Fibroblast of lung (primary cell): ENCODE data around the gene ANO1. TPM values are rescaled to one million over a fixed set of nuclear protein-coding genes. Genes with fewer than 3 reads are reported as not detected.
"Not testable (repeated sequence)": the region's sequence is repeated elsewhere in the genome, so short reads cannot be mapped to it uniquely, and the experiment has no call there.

Experiments
- DNase-seq, 2 donors: peaks; one replicate each; pipeline versions ENCODE4 v3.0.0 to v3.0.0-alpha.2; 2010; ENCODE audit warnings: low read depth in 2 of 2
- H2AFZ ChIP-seq: 2 replicates; pipeline ENCODE4 v1.5.1; 2012; ENCODE audit warnings: low read length, control low read depth, inconsistent platforms
- H3K27ac ChIP-seq: 2 replicates; pipeline ENCODE4 v1.5.1; 2011; ENCODE audit warnings: low read length, control low read depth; ENCODE audit not compliant: insufficient read depth
- H3K27me3 ChIP-seq: 2 replicates; pipeline ENCODE4 v1.5.1; 2011; ENCODE audit warnings: mild to moderate bottlenecking, low read length; ENCODE audit not compliant: control insufficient read depth, insufficient read depth
- H3K36me3 ChIP-seq: 2 replicates; pipeline ENCODE4 v1.5.1; 2011; ENCODE audit warnings: low read length; ENCODE audit not compliant: control insufficient read depth, insufficient read depth
- H3K4me1 ChIP-seq: 2 replicates; pipeline ENCODE4 v1.5.1; 2011; ENCODE audit warnings: low read length; ENCODE audit not compliant: control insufficient read depth, insufficient read depth; ENCODE audit errors: extremely low read depth
- H3K4me2 ChIP-seq: 2 replicates; pipeline ENCODE4 v1.5.1; 2011; ENCODE audit warnings: low read length, control low read depth; ENCODE audit not compliant: insufficient read depth; ENCODE audit errors: extremely low read depth
- H3K4me3 ChIP-seq, 4 experiments: fragments of 200-600 bp in 1 of 4; sonication (generic) in 1 of 4; replicated peaks in 1 of 4; 2 replicates each; pipeline ENCODE4 v1.5.1; 2011 to 2016; ENCODE audit warnings: low read length in 4 of 4, low read depth in 3 of 4, mild to moderate bottlenecking in 3 of 4, control low read depth in 2 of 4, inconsistent platforms in 1 of 4, mixed read lengths in 1 of 4; ENCODE audit not compliant: insufficient read depth in 1 of 4; ENCODE audit errors: control extremely low read depth in 1 of 4
- H3K79me2 ChIP-seq: 2 replicates; pipeline ENCODE4 v1.5.1; 2012; ENCODE audit warnings: mild to moderate bottlenecking, low read length, inconsistent platforms; ENCODE audit not compliant: control insufficient read depth, insufficient read depth
- H3K9ac ChIP-seq: 2 replicates; pipeline ENCODE4 v1.5.1; 2011; ENCODE audit warnings: mild to moderate bottlenecking, low read length, control low read depth; ENCODE audit not compliant: insufficient read depth
- H3K9me3 ChIP-seq: 2 replicates; pipeline ENCODE4 v1.5.1; 2012; ENCODE audit warnings: low read depth, low read length; ENCODE audit not compliant: control insufficient read depth, insufficient read depth
- H4K20me1 ChIP-seq: 2 replicates; pipeline ENCODE4 v1.5.1; 2011; ENCODE audit warnings: low read length; ENCODE audit not compliant: control insufficient read depth, insufficient read depth; ENCODE audit errors: extremely low read depth
- EZH2 ChIP-seq: IDR thresholded peaks from 2 replicates; pipeline ENCODE4 v1.5.1; 2012; ENCODE audit warnings: low read length, control low read depth, mild to moderate bottlenecking; ENCODE audit errors: missing control alignments
- polyA plus RNA-seq, 2 donors: library from polyadenylated mRNA; depleted of rRNA in 1 of 2; stranded (reverse) in 1 of 2; unstranded in 1 of 2; fragments of >200 nt; gene quantifications; 2 replicates each; pipeline ENCODE4 v1.2.1, GENCODE V29; 2011 to 2012; ENCODE audit warnings: missing spikeins in 1 of 2
- total RNA-seq: library from RNA; depleted of rRNA; stranded (reverse); fragments of >200 nt; gene quantifications from 2 replicates; pipeline ENCODE4 v1.2.1, GENCODE V29; 2014
- TF ChIP-seq, protein P1 (sequence below), 2 donors: IDR thresholded peaks in 1 of 2; conservative IDR thresholded peaks in 1 of 2; 1 replicate in 1 of 2; 2 replicates in 1 of 2; pipeline ENCODE4 v1.5.1; 2011 to 2012; ENCODE audit warnings: low read length in 2 of 2, control low read depth in 1 of 2, inconsistent platforms in 1 of 2, low read depth in 1 of 2, mild to moderate bottlenecking in 1 of 2

The ANO1 gene
- total and polyA plus RNA-seq, 2 donors (not counting 1 experiment from before 2014, with no cell fraction given) = 0.99 to 4.1 TPM

DNA sequence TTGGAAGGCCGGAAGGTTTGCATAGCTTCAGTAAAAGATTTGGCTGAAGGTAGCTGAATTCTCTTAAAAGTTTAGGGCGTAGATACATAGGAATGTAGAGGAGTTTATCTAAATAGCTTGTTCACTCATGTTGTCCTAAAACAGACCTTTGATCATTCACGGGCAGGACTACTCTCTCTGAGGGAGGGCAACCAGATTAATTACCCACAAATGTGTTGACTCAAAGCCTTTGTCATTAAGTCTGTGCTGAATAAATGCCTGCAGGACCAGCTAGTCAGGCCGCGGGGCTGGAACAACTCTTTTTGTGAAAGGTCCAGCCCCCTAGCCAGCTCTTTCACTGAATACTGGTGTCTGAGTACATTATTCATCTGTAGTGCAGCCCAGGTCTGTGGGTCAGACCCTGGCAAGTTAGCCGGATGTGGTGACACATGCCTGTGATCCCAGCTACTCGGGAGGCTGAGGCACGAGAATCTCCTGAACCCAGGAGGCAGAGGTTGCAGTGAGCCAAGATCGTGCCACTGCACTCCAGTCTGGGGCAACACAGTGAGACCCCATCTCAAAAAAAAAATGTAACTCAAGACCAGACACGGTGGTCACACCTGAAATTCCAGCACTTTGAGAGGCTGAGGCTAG, 122.2 kb downstream of the ANO1 start:
- H3K4me3 ChIP-seq = no peak overlapping the region
- H3K27me3 ChIP-seq = no peaks in the 10 kb centered on the region
- no peak overlapping the region for H3K4me2 ChIP-seq
- H3K36me3 ChIP-seq = peaks cover 3% of the 10 kb centered on the region
- no peak overlapping the region for H3K27ac ChIP-seq
- peak in 1 of 2 donors; percentile 15 for DNase-seq
- H4K20me1 ChIP-seq = no peaks in the 10 kb centered on the region
- H3K4me1 ChIP-seq = peaks cover 7% of the 10 kb centered on the region
- no peak overlapping the region for H2AFZ ChIP-seq
- peaks cover 18% of the 10 kb centered on the region for H3K79me2 ChIP-seq
- TF ChIP-seq, protein P1, sequence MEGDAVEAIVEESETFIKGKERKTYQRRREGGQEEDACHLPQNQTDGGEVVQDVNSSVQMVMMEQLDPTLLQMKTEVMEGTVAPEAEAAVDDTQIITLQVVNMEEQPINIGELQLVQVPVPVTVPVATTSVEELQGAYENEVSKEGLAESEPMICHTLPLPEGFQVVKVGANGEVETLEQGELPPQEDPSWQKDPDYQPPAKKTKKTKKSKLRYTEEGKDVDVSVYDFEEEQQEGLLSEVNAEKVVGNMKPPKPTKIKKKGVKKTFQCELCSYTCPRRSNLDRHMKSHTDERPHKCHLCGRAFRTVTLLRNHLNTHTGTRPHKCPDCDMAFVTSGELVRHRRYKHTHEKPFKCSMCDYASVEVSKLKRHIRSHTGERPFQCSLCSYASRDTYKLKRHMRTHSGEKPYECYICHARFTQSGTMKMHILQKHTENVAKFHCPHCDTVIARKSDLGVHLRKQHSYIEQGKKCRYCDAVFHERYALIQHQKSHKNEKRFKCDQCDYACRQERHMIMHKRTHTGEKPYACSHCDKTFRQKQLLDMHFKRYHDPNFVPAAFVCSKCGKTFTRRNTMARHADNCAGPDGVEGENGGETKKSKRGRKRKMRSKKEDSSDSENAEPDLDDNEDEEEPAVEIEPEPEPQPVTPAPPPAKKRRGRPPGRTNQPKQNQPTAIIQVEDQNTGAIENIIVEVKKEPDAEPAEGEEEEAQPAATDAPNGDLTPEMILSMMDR (conservative IDR thresholded peaks at IDR 0.05 in 1 of 2, IDR thresholded peaks at IDR 0.05 in 1 of 2; ENCODE audit: low read depth in 1 of 2, low read length in 2 of 2) = no peak
- TF ChIP-seq EZH2 = no peak
- H3K9ac ChIP-seq = no peak overlapping the region
- H3K9me3 ChIP-seq = no peaks in the 10 kb centered on the region

DNA sequence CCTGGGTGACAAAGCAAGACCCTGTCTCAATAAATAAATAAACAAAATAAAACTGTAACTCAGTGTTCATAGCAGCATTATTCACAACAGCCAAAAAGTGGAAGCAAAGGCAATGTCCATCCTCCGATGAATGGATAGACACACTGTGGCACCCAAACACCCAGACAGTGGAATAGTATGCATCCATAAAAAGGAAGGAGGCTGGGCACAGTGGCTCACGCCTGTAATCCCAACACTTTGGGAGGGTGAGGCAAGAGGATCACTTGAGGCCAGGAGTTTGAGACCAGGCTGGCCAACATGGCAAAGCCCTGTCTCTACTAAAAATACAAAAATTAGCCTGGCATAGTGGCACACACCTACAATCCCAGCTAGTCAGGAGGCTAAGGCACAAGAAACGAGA, 122.9 kb downstream of the ANO1 start:
- not testable (repeated sequence) for H3K9me3 ChIP-seq, H3K27me3 ChIP-seq, H3K9ac ChIP-seq, H2AFZ ChIP-seq, H3K4me1 ChIP-seq, H3K27ac ChIP-seq, H3K4me2 ChIP-seq, DNase-seq, H4K20me1 ChIP-seq, H3K36me3 ChIP-seq, H3K4me3 ChIP-seq
- peaks cover 25% of the 10 kb centered on the region for H3K79me2 ChIP-seq

DNA sequence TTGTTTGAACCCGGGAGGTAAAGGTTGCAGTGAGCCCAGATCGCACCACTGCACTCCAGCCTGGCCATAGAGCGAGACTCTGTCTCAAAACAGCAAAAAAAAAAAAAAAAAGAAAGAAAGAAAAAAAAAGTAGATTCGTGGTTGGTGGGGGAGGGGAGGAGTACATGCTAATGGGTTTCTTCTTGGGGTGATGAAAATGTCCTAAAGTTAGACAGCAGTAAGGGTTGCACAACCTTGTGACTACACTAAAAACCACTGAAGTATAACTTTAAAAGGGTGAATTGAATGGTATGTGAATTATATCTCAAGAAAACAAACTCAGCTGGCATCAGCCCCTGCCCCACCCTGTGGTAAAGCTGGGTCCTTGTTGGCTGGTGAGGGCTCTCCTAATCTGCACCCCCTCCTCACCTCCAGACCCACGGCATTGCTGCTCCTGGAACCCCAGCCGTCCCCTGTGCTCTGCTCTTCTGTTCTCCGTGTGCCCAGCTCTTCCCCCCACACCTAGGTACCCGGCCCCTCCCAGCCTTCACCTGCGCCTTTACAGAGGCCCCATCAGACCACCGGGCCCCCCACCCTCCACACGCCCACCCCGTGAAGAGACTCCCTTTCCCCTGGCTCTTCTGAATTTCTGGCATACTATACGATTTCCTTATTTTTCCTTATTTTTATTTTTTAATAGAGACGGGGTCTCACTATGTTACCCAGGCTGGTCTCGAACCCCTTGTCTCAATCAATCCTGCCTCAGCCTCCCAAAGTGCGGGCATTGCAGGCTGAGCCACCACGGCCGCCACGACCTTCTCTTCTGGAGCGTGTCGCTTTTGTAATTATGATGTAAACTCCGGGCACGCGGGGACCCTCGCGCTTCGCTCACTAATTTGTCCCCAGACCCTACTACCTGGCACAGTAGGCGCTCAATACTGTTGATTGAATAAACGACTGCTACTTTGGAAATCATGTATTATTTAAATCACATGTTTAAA, 124.1 kb downstream of the ANO1 start:
- Histone ChIP-seq H3K9ac (peak overlapping the region; percentile 95), H2AFZ (peak overlapping the region; percentile 85), H3K79me2 (peaks cover 35% of the 10 kb centered on the region), H3K36me3 (peaks cover 11% of the 10 kb centered on the region), H3K9me3 (no peaks in the 10 kb centered on the region), H3K4me1 (peaks cover 7% of the 10 kb centered on the region), H3K4me2 (peak overlapping the region; percentile 97), H3K27ac (peak overlapping the region; percentile 94), H3K27me3 (no peaks in the 10 kb centered on the region), H3K4me3 (peak overlapping the region; percentile 63 to 98 (median 92)), H4K20me1 (no peaks in the 10 kb centered on the region)
- TF ChIP-seq EZH2 = no peak
- TF ChIP-seq, protein P1 (conservative IDR thresholded peaks at IDR 0.05 in 1 of 2, IDR thresholded peaks at IDR 0.05 in 1 of 2; ENCODE audit: low read depth in 1 of 2, low read length in 2 of 2) = no peak
- peak; percentile 25 to 37 for DNase-seq
